Natural killer cell (primary cell): ENCODE measurements around the gene MYL5. TPM values are rescaled to one million over a fixed set of nuclear protein-coding genes. Genes with fewer than 3 reads are reported as not detected.

Source experiments
- ATAC-seq, 3 donors: fragments of 150-1000 bp in 2 of 3; fragments of 200-7000 bp in 1 of 3; cut with Tn5 transposase; 1 replicate in 1 of 3; 2 replicates in 2 of 3; pipeline ENCODE4 v1.10.0; 2021; ENCODE audit warnings: mild to moderate bottlenecking in 2 of 3, moderate library complexity in 2 of 3
- DNase-seq, 2 donors: peaks; one replicate each; pipeline versions ENCODE4 v3.0.0 to v3.0.0-alpha.2; 2013 to 2021; ENCODE audit warnings: mixed read lengths in 1 of 2
- H3K27ac ChIP-seq: one replicate; pipeline ENCODE4 v1.5.1; 2013; ENCODE audit warnings: mild to moderate bottlenecking, low read length
- H3K27me3 ChIP-seq: one replicate; pipeline ENCODE4 v1.6.1; 2013; ENCODE audit warnings: low read length; ENCODE audit not compliant: control insufficient read depth, insufficient read depth
- H3K36me3 ChIP-seq: one replicate; pipeline ENCODE4 v1.6.1; 2013; ENCODE audit warnings: low read length; ENCODE audit not compliant: control insufficient read depth, insufficient read depth
- H3K4me1 ChIP-seq: one replicate; pipeline ENCODE4 v1.6.1; 2013; ENCODE audit warnings: low read length; ENCODE audit not compliant: control insufficient read depth, insufficient read depth
- H3K4me3 ChIP-seq: one replicate; pipeline ENCODE4 v1.5.1; 2013; ENCODE audit warnings: low read length
- H3K9me3 ChIP-seq: one replicate; pipeline ENCODE4 v1.6.1; 2013; ENCODE audit warnings: low read length; ENCODE audit not compliant: control insufficient read depth, insufficient read depth
- H3K27ac Mint-ChIP-seq, 2 donors: one replicate each; pipeline ENCODE4 v1.8.0; 2022; ENCODE audit warnings: mild to moderate bottlenecking in 2 of 2, mixed read lengths in 2 of 2, moderate library complexity in 1 of 2
- H3K27me3 Mint-ChIP-seq, 2 donors: one replicate each; pipeline ENCODE4 v1.8.0; 2022; ENCODE audit warnings: low read depth in 2 of 2, mixed read lengths in 2 of 2
- H3K36me3 Mint-ChIP-seq: one replicate; pipeline ENCODE4 v1.8.0; 2022; ENCODE audit warnings: mixed read lengths
- H3K4me1 Mint-ChIP-seq, 2 donors: one replicate each; pipeline ENCODE4 v1.8.0; 2022; ENCODE audit warnings: mixed read lengths in 2 of 2
- H3K4me3 Mint-ChIP-seq: one replicate; pipeline ENCODE4 v1.8.0; 2022; ENCODE audit warnings: mild to moderate bottlenecking, moderate library complexity, mixed read lengths
- H3K9me3 Mint-ChIP-seq, 2 donors: one replicate each; pipeline ENCODE4 v1.8.0; 2022; ENCODE audit warnings: mixed read lengths in 2 of 2
- CTCF ChIP-seq: fragments of 200-600 bp; IDR thresholded peaks from one replicate; pipeline ENCODE4 v1.8.0; 2022; ENCODE audit warnings: antibody characterized with exemption
- WGBS: methylation state at CpG from one replicate; pipeline ENCODE4 v1.1.7; 2013; ENCODE audit warnings: missing lambda C conversion rate; ENCODE audit not compliant: insufficient coverage; 5-methylcytosine and 5-hydroxymethylcytosine counted together
- intact Hi-C: fragments of 100-400 bp; cut with micrococcal nuclease; formaldehyde crosslinking; loops from one replicate; pipeline ENCODE4 v1.14.2; 2022
- total RNA-seq, 4 donors: library from RNA; stranded (reverse); fragments of 120-200 nt in 1 of 4; gene quantifications; one replicate each; pipeline versions ENCODE4 v1.2.3 to v1.2.4, GENCODE V29; 2013 to 2022

MYL5 gene
- total RNA-seq, 3 donors from 2014 or later (not counting 1 experiment from before 2014, with no cell fraction given), result 23.4 to 39.5 (median 30.1) TPM

DNA sequence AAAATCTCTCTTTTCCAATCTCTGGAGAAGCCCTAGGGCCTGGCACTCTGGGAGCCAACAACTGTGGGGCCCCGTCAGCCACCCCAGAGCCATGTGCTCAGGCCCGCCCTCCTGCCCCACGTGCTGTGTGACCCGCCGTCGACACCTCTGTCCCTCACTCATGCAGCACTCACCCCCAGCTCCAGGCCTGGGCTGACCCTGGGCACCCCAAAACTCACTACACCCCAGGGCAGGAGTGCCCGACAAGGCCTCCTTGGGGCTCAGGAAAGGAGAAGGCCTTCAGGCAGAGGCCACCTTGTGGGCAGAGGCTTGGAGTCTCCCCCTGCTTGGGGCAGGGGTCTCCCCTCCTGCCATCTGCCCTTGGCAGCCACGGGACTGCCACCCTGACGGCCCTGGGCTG lies 5.7 kb downstream of the MYL5 start:
- TF ChIP-seq CTCF, result no peak
- 82% methylated on average over 9 of the region's 9 CpGs for WGBS
- peak overlapping the region; percentile 69 for H3K4me3 Mint-ChIP-seq
- no peaks in the 10 kb centered on the region for H3K27me3 ChIP-seq
- H3K27ac ChIP-seq, result peak overlapping the region; percentile 76
- H3K4me1 ChIP-seq, result peaks cover 47% of the 10 kb centered on the region
- peaks cover 11 to 31% of the 10 kb centered on the region in 2 donors for H3K4me1 Mint-ChIP-seq
- H3K27me3 Mint-ChIP-seq, result no peaks in the 10 kb centered on the region
- no peak for DNase-seq
- peak overlapping the region; percentile 90 for H3K27ac Mint-ChIP-seq
- no peaks in the 10 kb centered on the region for H3K36me3 Mint-ChIP-seq
- H3K36me3 ChIP-seq, result no peaks in the 10 kb centered on the region
- no peaks in the 10 kb centered on the region for H3K9me3 Mint-ChIP-seq
- intact Hi-C loops, result loop anchor here (2.0 kb wide), 1 partner anchor 25 kb away; the partner anchor contains the start of gene PCGF3
- H3K9me3 ChIP-seq, result no peaks in the 10 kb centered on the region
- H3K4me3 ChIP-seq, result no peak overlapping the region
- ATAC-seq, result no peak

DNA sequence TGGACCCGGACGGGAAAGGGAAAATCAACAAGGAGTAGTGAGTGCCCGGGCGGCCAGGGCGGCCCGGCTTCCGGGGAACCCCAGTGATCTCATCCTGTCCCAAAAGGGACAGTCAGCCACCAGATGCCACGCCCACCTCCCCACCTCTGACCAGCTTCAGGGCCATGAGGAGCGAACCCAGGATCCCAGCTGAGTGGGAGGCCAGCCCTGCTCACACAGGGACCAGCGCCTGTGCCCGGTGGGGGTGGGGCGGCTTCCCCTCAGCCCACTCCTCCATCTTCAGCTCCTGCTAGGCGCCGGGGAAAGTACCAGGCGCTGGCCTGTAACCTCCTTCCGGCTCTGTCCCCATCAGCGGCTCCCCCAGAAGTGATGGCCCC lies 6.2 kb downstream of the MYL5 start:
- no peaks in the 10 kb centered on the region for H3K36me3 ChIP-seq
- peaks cover 43% of the 10 kb centered on the region for H3K4me1 ChIP-seq
- Mint-ChIP-seq H3K27ac (peak overlapping the region; percentile 90), H3K4me1 (peaks cover 11 to 27% of the 10 kb centered on the region in 2 donors), H3K4me3 (peak overlapping the region; percentile 69), H3K9me3 (no peaks in the 10 kb centered on the region), H3K36me3 (no peaks in the 10 kb centered on the region), H3K27me3 (no peaks in the 10 kb centered on the region)
- peak overlapping the region; percentile 76 for H3K27ac ChIP-seq
- 62% methylated on average over 17 of the region's 17 CpGs for WGBS
- no peaks in the 10 kb centered on the region for H3K9me3 ChIP-seq
- peak in 1 of 2 donors; percentile 54 for DNase-seq
- peak overlapping the region; percentile 30 for H3K4me3 ChIP-seq
- no peaks in the 10 kb centered on the region for H3K27me3 ChIP-seq
- no peak for TF ChIP-seq CTCF
- intact Hi-C loops, result loop anchor here (2.0 kb wide), 1 partner anchor 24 kb away; the partner anchor contains the start of gene PCGF3
- peak; percentile 59 to 71 (median 68) for ATAC-seq

- Histone ChIP-seq H3K9me3 (no peaks in the 10 kb centered on the region), H3K27me3 (no peaks in the 10 kb centered on the region), H3K36me3 (no peaks in the 10 kb centered on the region), H3K27ac (peak overlapping the region; percentile 76), H3K4me1 (peaks cover 37% of the 10 kb centered on the region), H3K4me3 (peak overlapping the region; percentile 30)
- H3K4me1 Mint-ChIP-seq, result peaks cover 11 to 27% of the 10 kb centered on the region in 2 donors
- DNase-seq (peak; percentile 67 to 69), ATAC-seq (peak; percentile 80 to 88 (median 85))
- 2% methylated on average over 44 of the region's 62 CpGs for WGBS
- H3K27me3 Mint-ChIP-seq, result no peaks in the 10 kb centered on the region
- TF ChIP-seq CTCF, result no peak
- intact Hi-C loops, result loop anchor here (2.0 kb wide), 1 partner anchor 24 kb away; the partner anchor contains the start of gene PCGF3
- H3K4me3 Mint-ChIP-seq, result peak overlapping the region; percentile 69
- H3K36me3 Mint-ChIP-seq, result no peaks in the 10 kb centered on the region
- H3K27ac Mint-ChIP-seq, result peak overlapping the region; percentile 90
- no peaks in the 10 kb centered on the region for H3K9me3 Mint-ChIP-seq
Measured at GRCh38 chr4:680928-681645, 6.7 kb downstream of the MYL5 start.
